Measurements from ENCODE around the gene MT1A.

GRCh38 chr16:56623637-56624036, 14.8 kb upstream of the MT1A start:
- TF ChIP-seq CTCF (IDR thresholded peaks at IDR 0.05; ENCODE audit: insufficient read depth, low read depth, low read length) (no peak), EZH2 (IDR thresholded peaks at IDR 0.05; ENCODE audit: insufficient read depth, low read length) (no peak)
